HG03439 (cell line): ENCODE measurements around the gene SLC6A18.

Experiments used
- ATAC-seq: cut with Tn5 transposase; IDR thresholded peaks from one replicate; pipeline ENCODE4 v1.9.1; 2021; ENCODE audit warnings: mild to moderate bottlenecking, moderate library complexity; ENCODE audit not compliant: unreplicated experiment

Gene SLC6A18, protein sequence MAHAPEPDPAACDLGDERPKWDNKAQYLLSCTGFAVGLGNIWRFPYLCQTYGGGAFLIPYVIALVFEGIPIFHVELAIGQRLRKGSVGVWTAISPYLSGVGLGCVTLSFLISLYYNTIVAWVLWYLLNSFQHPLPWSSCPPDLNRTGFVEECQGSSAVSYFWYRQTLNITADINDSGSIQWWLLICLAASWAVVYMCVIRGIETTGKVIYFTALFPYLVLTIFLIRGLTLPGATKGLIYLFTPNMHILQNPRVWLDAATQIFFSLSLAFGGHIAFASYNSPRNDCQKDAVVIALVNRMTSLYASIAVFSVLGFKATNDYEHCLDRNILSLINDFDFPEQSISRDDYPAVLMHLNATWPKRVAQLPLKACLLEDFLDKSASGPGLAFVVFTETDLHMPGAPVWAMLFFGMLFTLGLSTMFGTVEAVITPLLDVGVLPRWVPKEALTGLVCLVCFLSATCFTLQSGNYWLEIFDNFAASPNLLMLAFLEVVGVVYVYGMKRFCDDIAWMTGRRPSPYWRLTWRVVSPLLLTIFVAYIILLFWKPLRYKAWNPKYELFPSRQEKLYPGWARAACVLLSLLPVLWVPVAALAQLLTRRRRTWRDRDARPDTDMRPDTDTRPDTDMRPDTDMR

DNA sequence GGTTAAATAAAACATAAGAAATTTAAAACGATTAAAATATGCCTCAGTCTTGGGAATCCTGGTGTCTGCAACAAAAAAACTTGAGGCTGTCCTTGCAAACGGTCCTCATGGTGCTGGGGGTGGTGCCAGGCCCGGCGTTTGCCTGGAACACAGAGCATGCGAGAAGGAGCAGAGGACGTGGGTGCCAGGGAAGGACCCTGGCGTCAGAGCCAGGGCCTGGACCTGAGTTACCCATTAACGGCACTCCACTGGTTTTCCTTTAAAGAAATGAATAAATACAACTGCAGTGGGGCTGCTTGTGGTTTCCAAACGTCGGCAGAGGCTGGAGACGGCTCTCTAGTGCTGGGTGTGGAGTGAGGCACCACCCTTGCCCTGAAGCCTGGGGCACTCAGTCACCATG is at the start of gene SLC6A18:
Gene SLC6A18, plus strand, starts transcription at position 301 of the 400 bp plus-strand sequence. Its CDS starts 97 bp downstream, at position 398.
- ATAC-seq: no peak

DNA sequence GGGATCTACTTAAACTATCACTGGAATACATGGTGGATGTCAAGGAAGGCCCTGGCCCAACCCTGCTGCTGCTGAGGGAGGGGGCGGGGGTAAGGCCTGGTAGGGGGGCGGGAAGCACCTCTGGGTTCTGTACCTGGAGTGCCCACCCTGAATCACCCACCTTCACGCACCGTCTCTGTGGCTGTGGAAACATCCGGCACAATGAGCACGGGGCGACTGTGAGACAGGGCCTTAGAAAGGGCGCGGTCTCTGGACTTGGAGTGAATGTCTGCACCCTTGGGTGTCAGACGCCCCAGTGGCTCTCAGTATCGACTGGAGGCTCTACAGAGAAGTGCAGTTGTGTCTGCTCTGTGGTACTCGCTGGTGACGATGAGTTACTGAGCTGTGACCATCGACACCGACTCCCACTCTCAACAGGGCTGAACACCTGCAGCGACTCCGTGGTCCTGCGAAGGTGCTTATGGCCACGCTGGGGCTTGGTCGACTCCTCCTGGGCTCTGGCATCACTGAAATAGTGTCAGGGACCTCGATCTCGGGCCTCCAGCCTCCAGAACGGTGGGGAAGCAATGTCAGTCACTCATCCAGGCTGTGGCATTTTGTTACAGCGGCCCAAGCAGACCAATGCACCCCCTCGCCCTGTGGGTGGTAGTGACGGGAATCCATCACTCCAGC is 49.2 kb upstream of the SLC6A18 start:
- no peak for ATAC-seq

DNA sequence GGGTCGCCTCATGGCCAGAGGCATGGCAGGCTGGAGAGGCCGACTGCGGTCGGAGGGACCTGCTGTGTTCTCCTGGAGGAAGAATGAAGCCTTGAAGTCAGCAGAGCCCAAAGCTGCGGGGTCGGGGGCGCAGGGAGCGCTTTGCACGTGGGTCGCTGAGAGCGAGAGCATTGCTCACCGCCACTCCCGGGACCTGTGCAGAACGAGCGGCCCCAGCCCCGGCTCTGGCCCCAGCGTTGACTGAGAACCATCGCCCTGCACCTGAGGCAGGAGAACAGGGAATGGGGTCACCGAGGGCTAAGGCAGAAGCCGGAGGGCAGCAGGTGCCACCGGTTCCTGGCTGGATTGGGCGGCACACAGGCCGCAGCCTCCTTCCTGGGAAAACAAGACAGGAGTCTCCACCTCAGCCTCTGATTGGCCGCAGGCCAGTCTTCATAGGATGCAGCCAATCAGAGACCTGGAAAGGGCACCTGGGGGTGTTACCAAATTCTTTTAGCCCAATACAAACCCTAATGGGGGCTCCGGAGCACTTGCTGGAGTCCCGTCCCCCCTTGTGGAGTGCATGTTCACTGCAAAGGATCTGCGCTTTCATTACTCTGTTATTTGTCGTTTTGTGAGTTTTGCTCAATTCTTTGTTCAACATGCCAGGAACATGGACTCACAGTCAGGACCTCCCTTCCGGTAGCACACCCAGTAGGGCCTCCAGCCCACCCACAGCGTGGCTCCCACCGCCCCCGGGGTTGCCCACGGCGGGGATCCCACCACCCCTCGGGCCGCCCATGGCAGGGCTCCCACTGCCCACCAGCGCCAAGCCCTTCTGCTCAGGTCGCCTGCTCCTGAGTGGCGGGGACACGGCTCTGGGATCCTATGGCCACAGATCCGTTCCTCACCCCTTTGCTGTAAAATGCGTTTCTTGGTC is 48.4 kb upstream of the SLC6A18 start:
- no peak for ATAC-seq

DNA sequence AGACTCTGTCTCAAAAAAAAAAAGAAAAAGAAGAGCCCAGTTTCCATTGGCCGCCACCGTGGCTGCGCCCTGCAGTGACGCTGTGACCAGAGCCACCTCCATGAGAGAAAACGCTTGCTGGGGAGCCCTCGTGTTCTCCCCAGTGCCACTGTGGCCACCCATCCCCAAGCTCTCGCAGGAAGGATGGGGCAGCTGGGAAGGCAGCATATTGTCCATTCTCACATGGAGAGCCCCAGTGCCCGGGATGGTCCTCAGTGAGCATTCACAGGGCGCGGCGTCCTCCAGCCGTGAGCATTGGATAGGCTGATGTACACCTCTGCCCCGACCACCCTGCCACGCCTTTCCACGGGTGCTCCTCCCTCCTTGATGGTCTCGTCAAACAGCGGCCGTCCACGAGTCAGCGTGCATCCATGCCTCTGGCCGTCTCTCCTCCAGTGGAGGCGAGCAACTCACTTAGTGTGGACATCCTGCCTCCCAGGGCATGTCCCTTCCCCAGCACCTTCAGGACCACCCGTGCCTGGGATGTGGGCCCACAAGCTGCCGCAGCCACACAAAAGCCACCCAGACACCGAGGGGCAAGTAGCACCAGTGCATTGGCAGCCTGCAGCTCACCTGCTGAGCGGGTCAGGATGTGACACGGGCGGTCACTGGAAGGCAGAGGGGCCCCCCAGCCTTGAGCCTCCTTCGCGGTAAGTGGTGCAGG is 47.2 kb upstream of the SLC6A18 start:
- ATAC-seq: no peak

DNA sequence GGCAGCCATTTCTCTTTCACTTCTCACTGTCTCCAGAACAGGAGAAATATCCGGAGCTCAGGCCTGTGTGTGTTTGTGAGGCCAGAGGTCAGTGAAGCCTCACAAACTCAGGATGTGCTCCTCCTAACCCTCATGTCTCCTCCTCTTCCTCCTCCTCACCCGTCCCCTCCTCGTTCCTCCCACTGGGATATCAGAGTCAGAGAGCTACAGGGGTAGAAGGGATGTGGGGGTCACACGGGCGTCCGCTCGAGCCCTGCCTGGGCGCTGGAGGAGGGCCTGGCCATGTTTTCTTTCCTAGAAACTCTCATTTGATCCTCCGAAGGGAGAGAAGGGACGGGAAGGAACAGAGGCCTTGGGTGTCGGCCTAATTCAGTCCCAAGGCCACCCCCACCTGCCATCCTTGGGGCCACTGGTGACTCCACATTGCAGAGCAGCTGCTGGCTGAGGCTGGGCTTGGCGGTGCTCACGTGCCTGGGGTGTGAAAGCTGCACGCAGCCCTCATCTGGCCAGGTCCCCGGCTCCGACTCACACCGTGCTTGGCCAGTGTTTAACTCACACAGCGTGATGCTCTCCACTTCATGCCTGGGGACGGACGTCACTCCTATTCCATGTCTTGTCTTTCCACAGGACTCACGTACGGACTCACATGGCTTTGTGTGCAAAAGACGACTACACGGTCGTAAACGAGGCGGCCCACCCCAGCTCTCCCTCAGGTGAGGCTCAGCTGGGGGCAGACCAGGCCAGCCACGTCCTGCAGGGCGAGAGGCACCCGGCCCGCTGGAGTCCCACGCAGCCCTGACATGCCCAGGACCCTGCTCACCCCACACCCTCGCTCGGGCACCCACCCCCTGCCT is 46.4 kb upstream of the SLC6A18 start:
- ATAC-seq: no peak

DNA sequence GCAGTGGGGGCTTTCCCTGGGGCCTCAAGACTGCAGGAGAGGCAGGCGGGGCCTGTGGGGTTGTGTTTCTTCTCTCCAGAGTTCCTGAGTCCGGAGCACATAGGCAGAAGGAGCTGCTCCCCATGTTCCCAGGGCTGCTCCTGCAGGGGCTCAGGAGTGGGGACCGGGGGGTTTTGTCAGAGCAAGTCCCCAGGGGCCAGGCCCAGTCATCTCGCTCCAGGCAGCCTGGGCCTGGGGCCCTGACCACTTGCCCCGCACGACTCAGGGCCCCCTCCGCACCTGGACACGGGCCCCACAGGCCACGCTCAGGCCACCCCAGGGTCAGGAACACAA is 45.8 kb upstream of the SLC6A18 start:
- ATAC-seq: no peak

DNA sequence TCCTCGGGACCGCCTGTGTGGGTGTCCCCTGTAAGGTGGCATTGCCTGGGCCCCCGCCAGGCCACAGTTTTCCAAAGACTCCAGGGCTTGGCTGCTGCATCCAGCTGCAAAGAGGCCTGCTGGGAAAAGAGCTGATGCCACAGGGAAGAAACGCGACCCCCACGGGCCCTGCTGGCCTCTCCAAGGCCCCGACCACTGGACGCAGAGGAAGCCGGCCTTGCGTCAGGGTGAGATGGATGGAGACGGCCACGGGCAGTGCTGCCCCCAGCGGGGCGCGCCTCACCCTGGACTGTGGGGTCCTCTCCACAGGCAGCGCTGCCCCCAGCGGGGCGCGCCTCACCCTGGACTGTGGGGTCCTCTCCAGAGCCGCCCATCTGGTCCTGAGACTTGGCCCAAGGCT is 45.1 kb upstream of the SLC6A18 start:
- no peak for ATAC-seq

DNA sequence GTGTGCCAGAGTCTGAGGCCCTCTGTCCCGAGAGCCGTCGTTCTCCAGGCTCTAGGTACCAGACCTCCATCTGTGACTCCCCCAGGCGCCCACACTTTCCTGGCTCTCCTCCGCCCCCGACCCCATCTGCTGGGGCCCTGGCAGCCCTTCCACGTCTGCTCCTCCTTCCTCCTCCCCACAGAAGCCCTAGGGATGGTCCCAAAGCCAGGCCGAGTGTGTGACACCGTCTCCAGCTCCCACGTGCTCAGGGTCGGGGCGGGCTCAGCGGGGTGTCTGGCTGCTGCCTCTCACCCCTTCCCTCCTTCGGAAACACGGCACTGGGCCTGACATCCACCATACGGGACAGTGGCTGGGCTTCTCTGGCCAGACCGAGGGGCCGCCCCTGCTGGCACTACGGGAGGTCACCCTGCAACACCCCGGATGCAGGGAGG is 44.3 kb upstream of the SLC6A18 start:
- ATAC-seq: no peak

DNA sequence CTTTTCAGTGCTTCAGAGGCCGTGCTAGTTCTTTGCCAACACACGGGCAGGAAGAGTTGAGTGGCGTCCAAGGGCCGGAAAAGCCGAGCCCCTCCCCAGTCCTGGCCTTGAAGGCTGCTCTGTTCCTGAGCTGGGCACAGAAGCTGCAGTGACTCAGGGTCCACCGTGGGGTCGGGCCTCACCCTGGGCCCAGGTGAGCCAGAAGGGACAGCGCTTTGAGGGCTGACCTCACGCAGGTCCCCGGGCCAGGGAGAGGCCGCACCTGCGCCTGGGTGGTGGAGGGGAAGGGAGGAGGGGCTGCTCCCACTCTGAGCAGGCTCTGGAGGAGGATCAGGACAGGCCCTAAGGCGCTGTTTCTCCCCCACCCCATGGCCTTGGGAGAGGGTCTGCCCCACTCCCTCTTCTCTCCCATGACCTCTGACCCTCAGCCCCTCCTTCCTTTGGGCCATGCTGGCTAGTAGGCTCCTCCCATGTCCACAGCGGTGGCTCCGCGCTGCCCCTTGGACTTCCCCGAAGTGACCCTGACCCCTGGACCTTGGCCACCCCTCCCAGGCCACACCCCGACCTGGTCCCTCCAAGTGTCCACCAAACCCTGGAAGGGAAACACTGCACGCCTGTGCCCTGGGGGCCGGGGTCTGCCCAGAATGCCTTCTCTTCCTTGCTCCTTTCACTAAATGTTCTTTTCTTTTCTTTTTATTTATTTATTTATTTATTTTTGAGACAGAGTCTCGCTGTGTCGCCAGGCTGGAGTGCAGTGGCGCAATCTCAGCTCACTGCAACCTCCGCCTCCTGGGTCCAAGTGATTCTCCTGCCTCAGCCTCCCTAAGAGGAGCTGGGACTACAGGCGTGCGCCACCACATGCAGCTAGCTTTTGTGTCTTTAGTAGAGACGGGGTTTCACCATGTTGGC is 43.5 kb upstream of the SLC6A18 start:
- ATAC-seq: no peak

DNA sequence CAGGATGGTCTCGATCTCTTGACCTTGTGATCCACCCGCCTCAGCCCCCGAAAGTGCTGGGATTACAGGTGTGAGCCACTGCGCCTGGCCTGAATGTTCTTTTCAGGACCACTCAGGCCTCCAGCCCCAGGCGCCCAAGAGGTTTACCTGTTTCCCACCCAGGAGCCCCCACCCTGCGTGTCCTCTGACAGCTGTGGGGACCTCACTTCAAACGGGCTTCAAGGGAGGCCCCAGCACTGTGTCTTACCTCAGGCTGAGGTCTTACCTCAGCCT is 42.9 kb upstream of the SLC6A18 start:
- no peak for ATAC-seq

DNA sequence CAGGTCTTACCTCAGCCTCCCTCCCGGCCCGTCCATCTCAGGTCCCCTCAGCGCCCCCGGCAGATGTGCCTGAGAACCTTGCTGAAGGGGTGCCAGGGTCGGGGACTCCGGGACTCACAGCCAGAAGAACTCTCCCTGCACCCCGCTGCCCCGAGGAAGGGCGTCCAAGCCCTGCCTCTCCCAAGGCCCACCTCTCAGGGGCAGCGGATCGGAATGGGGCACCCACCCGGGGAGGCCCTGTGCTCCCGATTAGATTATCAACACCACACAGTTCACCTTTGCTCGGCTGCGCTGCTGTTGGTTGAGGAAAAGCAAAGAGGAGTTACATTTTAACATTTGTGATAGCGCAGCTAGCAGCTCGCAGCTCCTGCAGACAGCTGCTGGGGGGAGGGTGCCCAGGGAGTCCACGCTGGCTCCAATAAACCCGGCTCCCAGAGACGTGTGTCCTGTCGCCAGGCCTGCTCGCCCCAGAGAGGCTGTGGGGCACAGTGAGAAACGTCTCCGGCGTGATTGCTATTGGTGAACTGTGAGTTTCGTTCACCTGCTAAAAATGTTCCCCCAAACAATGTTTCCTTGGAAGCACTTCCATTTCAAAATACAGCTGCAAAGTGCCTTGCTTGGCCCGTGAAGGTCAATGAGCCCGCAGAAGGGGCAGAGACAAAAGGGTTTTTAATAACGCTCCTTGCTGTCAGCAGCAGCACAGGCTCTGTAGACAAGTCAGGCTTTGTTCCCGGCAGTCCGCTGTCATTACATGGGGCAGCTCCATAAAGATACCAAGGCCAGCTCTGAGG is 42.4 kb upstream of the SLC6A18 start:
- no peak for ATAC-seq

DNA sequence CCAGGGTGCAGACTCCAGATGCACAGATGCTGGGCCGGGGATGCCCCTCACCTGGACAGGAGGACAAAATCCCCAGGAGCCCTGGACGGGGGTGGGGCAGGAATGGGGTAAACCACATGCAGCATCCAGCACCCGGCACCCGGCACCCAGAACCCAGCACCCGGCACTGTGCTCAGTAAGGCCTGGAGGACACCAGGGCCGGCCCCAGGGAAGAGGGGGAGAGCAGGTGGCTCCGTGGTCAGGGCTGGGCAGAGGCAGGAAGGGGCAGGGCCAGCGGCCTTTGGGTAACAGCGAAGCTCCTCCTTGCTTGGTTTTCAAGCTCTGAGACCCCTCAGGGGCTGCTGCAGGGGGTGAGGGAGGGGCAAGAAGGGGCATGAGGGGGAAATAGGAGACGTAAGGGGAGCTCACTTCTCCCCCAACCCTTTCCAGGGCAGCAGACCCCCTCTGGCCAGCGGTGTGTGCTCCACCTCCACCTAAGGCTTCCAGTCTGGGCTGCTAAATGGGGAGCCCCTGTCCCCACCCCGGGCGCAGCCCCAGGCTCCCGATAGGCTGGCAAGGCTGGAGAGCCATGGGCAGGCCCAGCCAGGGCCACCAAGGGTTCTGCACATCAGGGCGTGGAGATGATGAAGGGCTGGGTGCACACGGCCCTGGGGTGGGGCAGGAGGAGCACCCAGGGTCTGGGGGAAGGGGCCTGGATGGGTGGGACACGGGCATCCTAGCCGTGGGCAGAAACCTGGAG is 41.6 kb upstream of the SLC6A18 start:
- no peak for ATAC-seq

DNA sequence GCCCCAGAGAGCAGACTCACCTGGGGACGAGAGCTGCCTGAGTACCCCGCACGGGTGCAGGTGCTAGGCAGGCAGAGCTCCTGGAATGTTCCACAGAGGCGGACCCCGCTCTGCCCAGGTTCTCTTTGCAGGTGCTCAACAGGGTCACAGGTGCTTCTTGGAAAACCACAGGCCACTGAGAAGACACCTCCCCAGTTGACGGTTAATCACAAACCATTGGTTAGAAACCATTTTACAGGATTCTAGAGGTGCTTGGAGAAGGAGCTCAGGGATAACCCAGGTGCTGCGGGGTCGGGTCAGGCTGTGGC is 41.1 kb upstream of the SLC6A18 start:
- no peak for ATAC-seq

DNA sequence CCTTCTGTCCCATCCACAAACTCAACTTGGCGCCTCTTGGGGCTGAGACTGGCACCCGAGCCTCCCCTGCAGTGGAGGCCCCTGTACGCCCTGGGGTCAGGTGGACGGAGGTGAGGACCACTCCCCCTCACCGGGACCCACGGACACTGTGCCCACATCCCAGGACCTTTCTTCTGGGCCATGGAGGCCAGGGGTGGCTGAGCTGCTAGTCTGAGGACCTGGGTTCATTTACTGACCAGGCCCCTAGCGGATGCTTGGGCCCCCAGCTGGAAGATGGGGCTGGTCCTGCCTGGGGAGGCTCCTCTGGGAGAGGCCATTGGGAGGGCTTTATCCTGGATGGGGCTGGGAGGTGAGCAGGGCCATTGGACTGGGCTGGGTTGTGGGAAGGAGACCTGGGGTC is 40.7 kb upstream of the SLC6A18 start:
- no peak for ATAC-seq

DNA sequence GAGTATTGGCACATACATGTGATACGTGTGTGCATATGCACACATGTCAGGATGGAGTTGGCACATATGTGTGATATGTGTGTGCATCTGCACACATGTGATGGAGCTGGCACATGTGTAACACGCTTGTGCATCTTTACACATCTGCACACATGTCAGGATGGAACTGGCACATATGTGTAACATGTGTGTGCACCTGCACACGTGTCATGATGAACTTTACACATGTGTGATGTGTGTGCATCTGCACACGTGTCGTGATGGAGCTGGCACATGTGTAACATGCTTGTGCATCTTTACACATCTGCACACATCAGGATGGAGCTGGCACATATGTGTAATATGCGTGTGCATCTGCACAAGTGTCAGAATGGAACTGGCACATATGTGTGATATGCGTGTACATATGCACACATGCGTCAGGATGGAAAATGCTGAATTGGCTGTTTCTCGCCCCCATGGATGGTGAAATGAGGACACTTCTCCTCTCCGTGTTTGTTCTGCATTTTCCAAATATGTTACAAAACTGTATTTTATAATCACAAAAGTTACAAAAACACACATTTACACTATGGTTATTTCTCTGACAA is 40.0 kb upstream of the SLC6A18 start:
- ATAC-seq: no peak

DNA sequence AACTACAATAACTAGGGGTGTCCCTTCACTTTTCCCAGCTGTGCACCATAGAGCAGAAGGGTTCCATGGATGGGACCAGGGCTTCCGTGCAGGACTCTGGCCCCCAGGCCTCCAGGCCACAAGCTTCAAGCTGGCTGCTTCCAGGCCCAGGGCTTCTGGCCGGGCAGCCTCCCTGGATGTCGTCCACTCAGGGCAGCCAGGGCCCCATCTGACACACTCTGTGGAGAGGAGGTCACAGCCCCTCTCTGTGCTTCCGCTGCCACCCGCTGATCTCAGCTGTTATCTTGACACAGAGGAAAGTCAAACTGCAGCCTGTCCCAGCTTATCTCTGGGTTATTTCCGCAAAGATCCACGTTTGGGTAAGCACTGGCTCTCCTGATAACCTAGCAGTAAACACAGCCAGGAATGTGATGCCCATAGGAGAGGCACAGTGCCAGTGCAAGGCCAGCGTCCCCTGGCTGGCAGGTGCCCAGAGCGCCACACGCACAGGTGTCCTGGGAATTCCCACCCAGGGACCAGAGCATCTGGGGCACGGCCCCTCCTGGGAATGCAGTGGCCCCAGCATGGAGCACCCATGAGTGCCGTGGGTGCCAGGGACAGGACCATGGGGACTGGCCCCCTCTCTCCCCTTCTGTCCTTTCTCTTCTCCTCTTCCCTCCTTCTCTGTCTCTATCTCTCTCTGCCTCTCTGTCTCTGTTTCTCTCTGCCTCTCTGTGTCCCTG is 39.4 kb upstream of the SLC6A18 start:
- no peak for ATAC-seq
